Mesodermal cell (in vitro differentiated cells): ENCODE results near the gene MAN1C1.

Experiments used
- H3K27ac ChIP-seq: 2 replicates; pipeline ENCODE4 v1.7.0; 2013; ENCODE audit warnings: mild to moderate bottlenecking, low read depth, low read length, moderate library complexity; ENCODE audit not compliant: severe bottlenecking
- H3K36me3 ChIP-seq: 2 replicates; pipeline ENCODE4 v1.7.1; 2013; ENCODE audit warnings: mild to moderate bottlenecking, low read length, moderate library complexity; ENCODE audit not compliant: control insufficient read depth, insufficient read depth
- H3K4me1 ChIP-seq: one replicate; pipeline ENCODE4 v1.7.1; 2013; ENCODE audit warnings: mild to moderate bottlenecking, low read length; ENCODE audit not compliant: insufficient read depth, control insufficient read depth, poor library complexity, severe bottlenecking
- H3K4me3 ChIP-seq: 2 replicates; pipeline ENCODE4 v1.7.0; 2013; ENCODE audit warnings: low read length, control low read depth, mild to moderate bottlenecking; ENCODE audit not compliant: insufficient read depth, poor library complexity, severe bottlenecking; ENCODE audit errors: extremely low read depth
- H3K9me3 ChIP-seq: 2 replicates; pipeline ENCODE4 v1.7.1; 2013; ENCODE audit warnings: mild to moderate bottlenecking, low read length, moderate library complexity; ENCODE audit not compliant: control insufficient read depth
- WGBS, 2 experiments: methylation state at CpG; one replicate each; pipeline ENCODE4 v1.1.5; 2013; ENCODE audit warnings: missing lambda C conversion rate in 2 of 2; ENCODE audit not compliant: insufficient coverage in 2 of 2; 5-methylcytosine and 5-hydroxymethylcytosine counted together

MAN1C1 gene

GRCh38 chr1:25711555-25712298 is 95.1 kb downstream of the MAN1C1 start:
- H3K4me1 ChIP-seq: peaks cover 25% of the 10 kb centered on the region
- H3K4me3 ChIP-seq: no peak overlapping the region
- 85 to 97% methylated on average over 6 to 7 of the region's 16 CpGs for WGBS, 2 experiments

GRCh38 chr1:25712299-25712970 is 95.8 kb downstream of the MAN1C1 start:
- WGBS, 2 experiments: 94 to 100% methylated on average over 6 to 8 of the region's 8 CpGs
- Histone ChIP-seq H3K27ac (no peak overlapping the region), H3K36me3 (no peaks in the 10 kb centered on the region), H3K4me1 (peaks cover 24% of the 10 kb centered on the region), H3K9me3 (no peaks in the 10 kb centered on the region), H3K4me3 (no peak overlapping the region)

More at GRCh38 chr1:25711555-25712298, 95.1 kb downstream of the MAN1C1 start:
- Histone ChIP-seq H3K27ac (no peak overlapping the region), H3K36me3 (no peaks in the 10 kb centered on the region), H3K9me3 (no peaks in the 10 kb centered on the region)

GRCh38 chr1:25713961-25714360 is 97.4 kb downstream of the MAN1C1 start:
- 100% methylated on average over 1 to 2 of the region's 4 CpGs for WGBS, 2 experiments
- no peak overlapping the region for H3K27ac ChIP-seq
- no peaks in the 10 kb centered on the region for H3K9me3 ChIP-seq
- no peak overlapping the region for H3K4me3 ChIP-seq
- H3K4me1 ChIP-seq: peaks cover 9% of the 10 kb centered on the region
- H3K36me3 ChIP-seq: no peaks in the 10 kb centered on the region

GRCh38 chr1:25714372-25714931 is 97.9 kb downstream of the MAN1C1 start:
- WGBS, 2 experiments: 89 to 100% methylated on average over 1 of the region's 2 CpGs
- Histone ChIP-seq H3K9me3 (no peaks in the 10 kb centered on the region), H3K4me1 (peaks cover 8% of the 10 kb centered on the region), H3K27ac (no peak overlapping the region), H3K36me3 (no peaks in the 10 kb centered on the region), H3K4me3 (no peak overlapping the region)

GRCh38 chr1:25715888-25716287 is 99.3 kb downstream of the MAN1C1 start:
- peaks cover 5% of the 10 kb centered on the region for H3K4me1 ChIP-seq
- WGBS, 2 experiments: 91 to 100% methylated on average over 4 of the region's 5 CpGs
- H3K4me3 ChIP-seq: no peak overlapping the region
- H3K9me3 ChIP-seq: no peaks in the 10 kb centered on the region
- no peaks in the 10 kb centered on the region for H3K36me3 ChIP-seq
- H3K27ac ChIP-seq: no peak overlapping the region

GRCh38 chr1:25716320-25716719 is 99.7 kb downstream of the MAN1C1 start:
- no peaks in the 10 kb centered on the region for H3K9me3 ChIP-seq
- WGBS, 2 experiments: 94% methylated on average over 4 to 5 of the region's 5 CpGs
- H3K27ac ChIP-seq: no peak overlapping the region

GRCh38 chr1:25718732-25719131 is 102.1 kb downstream of the MAN1C1 start:
- H3K9me3 ChIP-seq: no peaks in the 10 kb centered on the region
- H3K27ac ChIP-seq: no peak overlapping the region
- H3K4me3 ChIP-seq: no peak overlapping the region
- WGBS, 2 experiments: no CpG with 5 or more reads among the region's 2 CpGs
- no peaks in the 10 kb centered on the region for H3K36me3 ChIP-seq
- H3K4me1 ChIP-seq: no peaks in the 10 kb centered on the region

More at GRCh38 chr1:25716320-25716719, 99.7 kb downstream of the MAN1C1 start:
- H3K4me3 ChIP-seq: no peak overlapping the region
- peaks cover under 1% of the 10 kb centered on the region for H3K4me1 ChIP-seq
- H3K36me3 ChIP-seq: no peaks in the 10 kb centered on the region

- Histone ChIP-seq H3K4me1 (no peaks in the 10 kb centered on the region), H3K9me3 (no peaks in the 10 kb centered on the region), H3K27ac (no peak overlapping the region), H3K4me3 (no peak overlapping the region), H3K36me3 (no peaks in the 10 kb centered on the region)
- 83 to 100% methylated on average over 1 of the region's 5 CpGs for WGBS, 2 experiments
Measured at GRCh38 chr1:25720624-25721023, 104.0 kb downstream of the MAN1C1 start.

- WGBS, 2 experiments: 75 to 85% methylated on average over 1 to 2 of the region's 4 CpGs
- no peak overlapping the region for H3K4me3 ChIP-seq
- H3K36me3 ChIP-seq: no peaks in the 10 kb centered on the region
- H3K4me1 ChIP-seq: peaks cover 6% of the 10 kb centered on the region
- H3K9me3 ChIP-seq: no peaks in the 10 kb centered on the region
- H3K27ac ChIP-seq: no peak overlapping the region
Measured at GRCh38 chr1:25723250-25723880, 106.8 kb downstream of the MAN1C1 start.

- 85 to 88% methylated on average over 7 of the region's 7 CpGs for WGBS, 2 experiments
- Histone ChIP-seq H3K36me3 (no peaks in the 10 kb centered on the region), H3K27ac (no peak overlapping the region), H3K4me3 (no peak overlapping the region), H3K4me1 (peaks cover 6% of the 10 kb centered on the region), H3K9me3 (no peaks in the 10 kb centered on the region)
Measured at GRCh38 chr1:25724201-25724600, 107.6 kb downstream of the MAN1C1 start.
